ENCODE measurements around the gene CARD19.
A peak's percentile ranks its signal among the peaks of the same experiment; 100 is the strongest.

The CARD19 gene

DNA sequence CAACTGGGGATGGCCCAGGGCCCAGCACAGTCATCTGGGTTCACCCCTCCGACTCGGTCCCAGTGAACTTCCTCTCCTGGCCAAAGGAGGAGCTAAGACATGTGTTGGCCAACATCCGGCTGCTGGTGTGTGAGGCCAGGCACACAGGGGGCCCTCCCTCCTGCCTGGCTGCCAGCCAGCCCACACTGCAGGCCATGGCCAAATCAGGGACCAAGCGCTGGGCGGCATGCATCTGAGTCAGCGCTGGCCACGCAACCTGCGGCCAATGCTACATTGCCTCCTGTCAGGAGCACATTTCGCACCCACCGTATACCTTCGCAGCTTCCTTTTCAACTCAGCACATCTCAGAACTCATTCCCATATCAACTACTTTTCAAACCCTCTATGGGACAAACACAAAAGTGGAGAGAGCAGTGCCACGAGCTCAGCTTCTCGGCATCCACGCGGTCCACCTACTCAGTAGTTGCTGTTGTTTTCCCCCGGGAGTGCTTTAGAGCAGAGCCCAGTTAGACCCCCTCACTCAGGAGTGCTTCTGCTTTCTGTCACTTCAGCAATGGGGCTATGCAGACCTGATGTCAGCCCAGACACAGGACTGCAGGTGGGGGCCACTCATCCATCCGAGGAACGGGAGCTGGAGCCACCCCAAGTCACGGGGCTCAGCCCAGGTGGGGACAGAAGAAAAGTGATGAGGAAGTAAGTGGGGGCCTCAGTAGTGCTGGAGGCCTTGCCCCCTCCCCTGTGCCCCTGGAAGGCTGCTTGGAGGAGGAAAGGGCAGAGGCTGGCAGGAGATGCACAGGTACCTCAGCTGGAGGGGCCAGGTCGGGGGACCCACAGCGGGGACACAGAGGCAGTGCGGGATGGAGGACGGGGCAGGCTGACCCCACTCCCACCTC is 24.2 kb downstream of the CARD19 start:
- no peak overlapping the region for H3K4me3 ChIP-seq (ENCODE audit: insufficient read depth, low read depth, low read length, poor library complexity, severe bottlenecking)
- no peaks in the 10 kb centered on the region for H3K27me3 ChIP-seq (replicated peaks; ENCODE audit: control insufficient read depth, insufficient read depth, low read length, poor library complexity, severe bottlenecking)
- peaks cover 19% of the 10 kb centered on the region for H3K36me3 ChIP-seq (ENCODE audit: control insufficient read depth, insufficient read depth, low read length)
- H3K4me1 ChIP-seq (ENCODE audit: control insufficient read depth, insufficient read depth, low read length, poor library complexity, severe bottlenecking), result peaks cover 12% of the 10 kb centered on the region
- no peak for DNase-seq
- H3K9me3 ChIP-seq (ENCODE audit: control insufficient read depth, low read length), result no peaks in the 10 kb centered on the region
- H3K27ac ChIP-seq (ENCODE audit: insufficient read depth, low read length, poor library complexity, severe bottlenecking), result peak overlapping the region; percentile 32

GRCh38 chr9:93120846-93121315 is 24.9 kb downstream of the CARD19 start:
- peaks cover 12% of the 10 kb centered on the region for H3K4me1 ChIP-seq (ENCODE audit: control insufficient read depth, insufficient read depth, low read length, poor library complexity, severe bottlenecking)
- peaks cover 25% of the 10 kb centered on the region for H3K36me3 ChIP-seq (ENCODE audit: control insufficient read depth, insufficient read depth, low read length)
- no peak for DNase-seq
- H3K9me3 ChIP-seq (ENCODE audit: control insufficient read depth, low read length), result no peaks in the 10 kb centered on the region
- no peaks in the 10 kb centered on the region for H3K27me3 ChIP-seq (replicated peaks; ENCODE audit: control insufficient read depth, insufficient read depth, low read length, poor library complexity, severe bottlenecking)
- H3K4me3 ChIP-seq (ENCODE audit: insufficient read depth, low read depth, low read length, poor library complexity, severe bottlenecking), result no peak overlapping the region
- H3K27ac ChIP-seq (ENCODE audit: insufficient read depth, low read length, poor library complexity, severe bottlenecking), result no peak overlapping the region

GRCh38 chr9:93121316-93122241 is 25.6 kb downstream of the CARD19 start:
- DNase-seq, result no peak
- Histone ChIP-seq H3K4me3 (ENCODE audit: insufficient read depth, low read depth, low read length, poor library complexity, severe bottlenecking) (no peak overlapping the region), H3K4me1 (ENCODE audit: control insufficient read depth, insufficient read depth, low read length, poor library complexity, severe bottlenecking) (peaks cover 18% of the 10 kb centered on the region), H3K36me3 (ENCODE audit: control insufficient read depth, insufficient read depth, low read length) (peaks cover 25% of the 10 kb centered on the region), H3K9me3 (ENCODE audit: control insufficient read depth, low read length) (no peaks in the 10 kb centered on the region), H3K27ac (ENCODE audit: insufficient read depth, low read length, poor library complexity, severe bottlenecking) (no peak overlapping the region), H3K27me3 (replicated peaks; ENCODE audit: control insufficient read depth, insufficient read depth, low read length, poor library complexity, severe bottlenecking) (no peaks in the 10 kb centered on the region)

DNA sequence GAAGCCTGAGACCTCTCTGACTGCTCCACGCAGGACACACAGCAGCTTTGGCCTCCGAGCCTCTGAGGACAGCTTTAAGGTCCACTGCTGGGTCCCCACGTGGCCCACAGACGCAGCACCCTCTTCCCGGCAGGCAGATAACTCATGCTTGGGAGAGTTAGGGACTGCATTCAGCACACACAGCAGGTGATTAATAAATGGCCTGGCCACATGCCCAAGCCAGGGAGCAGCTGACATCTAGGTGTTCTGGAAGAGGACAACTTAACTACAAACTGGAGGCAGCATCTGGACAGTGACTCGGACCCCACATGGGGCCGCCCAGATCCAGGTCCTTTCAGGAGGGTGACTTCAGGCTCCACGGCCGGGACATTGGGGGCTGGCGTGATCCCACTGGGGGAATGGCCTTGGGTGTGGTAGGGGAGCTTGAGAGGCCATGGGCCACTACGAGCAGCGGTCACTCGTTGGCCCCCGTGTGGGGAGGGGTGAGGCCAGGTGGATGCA is 26.8 kb downstream of the CARD19 start:
- Histone ChIP-seq H3K4me3 (ENCODE audit: insufficient read depth, low read depth, low read length, poor library complexity, severe bottlenecking) (no peak overlapping the region), H3K36me3 (ENCODE audit: control insufficient read depth, insufficient read depth, low read length) (peaks cover 25% of the 10 kb centered on the region), H3K27me3 (replicated peaks; ENCODE audit: control insufficient read depth, insufficient read depth, low read length, poor library complexity, severe bottlenecking) (no peaks in the 10 kb centered on the region), H3K27ac (ENCODE audit: insufficient read depth, low read length, poor library complexity, severe bottlenecking) (no peak overlapping the region), H3K9me3 (ENCODE audit: control insufficient read depth, low read length) (no peaks in the 10 kb centered on the region), H3K4me1 (ENCODE audit: control insufficient read depth, insufficient read depth, low read length, poor library complexity, severe bottlenecking) (peaks cover 29% of the 10 kb centered on the region)
- DNase-seq, result no peak

DNA sequence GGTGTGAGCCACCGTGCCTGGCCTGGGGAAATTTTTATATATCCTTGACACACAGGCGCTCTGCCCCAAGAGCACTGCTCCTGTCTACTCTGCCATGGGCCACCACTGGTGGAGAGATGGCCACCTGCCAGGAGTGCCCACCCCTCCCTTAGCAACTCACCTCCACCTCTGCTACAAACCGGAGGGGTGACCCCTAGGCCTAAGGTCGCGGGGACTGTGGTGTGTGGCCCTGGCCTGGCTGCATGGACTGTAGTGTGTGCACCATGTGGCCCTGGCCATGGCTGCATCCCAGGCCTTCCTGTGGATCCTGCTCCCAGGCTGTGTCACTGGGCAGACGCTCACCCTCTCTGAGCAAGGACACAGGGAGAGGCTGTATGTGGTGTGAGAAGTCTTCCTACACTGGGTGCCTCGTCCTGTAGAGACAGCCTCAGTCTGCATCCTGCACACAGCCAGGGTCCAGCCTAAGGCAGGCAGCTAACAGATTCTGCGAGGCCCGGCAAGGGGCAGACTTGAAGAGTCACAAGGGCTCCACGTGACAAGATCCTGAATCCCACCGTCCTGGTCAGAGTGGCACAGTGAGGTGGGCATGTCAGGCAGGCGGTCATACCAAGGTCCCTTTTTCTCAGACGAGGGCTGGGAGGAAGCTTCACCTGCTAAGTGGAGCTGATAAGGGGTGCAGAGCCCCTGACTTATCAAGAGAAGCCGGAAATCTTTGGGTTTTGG is 27.7 kb downstream of the CARD19 start:
- H3K9me3 ChIP-seq (ENCODE audit: control insufficient read depth, low read length), result no peaks in the 10 kb centered on the region
- H3K36me3 ChIP-seq (ENCODE audit: control insufficient read depth, insufficient read depth, low read length), result peaks cover 25% of the 10 kb centered on the region
- no peaks in the 10 kb centered on the region for H3K27me3 ChIP-seq (replicated peaks; ENCODE audit: control insufficient read depth, insufficient read depth, low read length, poor library complexity, severe bottlenecking)
- H3K27ac ChIP-seq (ENCODE audit: insufficient read depth, low read length, poor library complexity, severe bottlenecking), result no peak overlapping the region
- DNase-seq, result no peak
- H3K4me1 ChIP-seq (ENCODE audit: control insufficient read depth, insufficient read depth, low read length, poor library complexity, severe bottlenecking), result peaks cover 29% of the 10 kb centered on the region
- no peak overlapping the region for H3K4me3 ChIP-seq (ENCODE audit: insufficient read depth, low read depth, low read length, poor library complexity, severe bottlenecking)

DNA sequence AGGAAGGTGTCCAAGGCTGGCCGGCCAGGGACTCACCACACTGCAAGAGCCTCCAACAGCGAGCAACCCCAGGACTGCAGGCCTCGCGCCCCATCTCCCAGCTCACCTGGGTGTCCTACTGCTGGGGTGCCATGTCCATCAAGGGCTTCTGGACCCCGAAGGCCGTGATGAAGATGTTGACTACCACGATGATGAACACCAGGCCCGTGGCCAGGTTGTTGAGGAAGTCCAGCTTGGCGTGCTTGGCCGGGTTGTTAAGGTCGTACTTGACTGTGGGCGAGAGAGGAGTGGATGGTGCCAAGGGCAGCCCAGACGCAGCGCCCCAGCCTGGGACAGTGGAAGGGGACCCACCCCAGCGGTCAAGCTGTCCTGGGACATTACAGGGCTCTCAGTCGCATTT is 28.8 kb downstream of the CARD19 start:
- no peaks in the 10 kb centered on the region for H3K9me3 ChIP-seq (ENCODE audit: control insufficient read depth, low read length)
- peak overlapping the region; percentile 12 for H3K27ac ChIP-seq (ENCODE audit: insufficient read depth, low read length, poor library complexity, severe bottlenecking)
- H3K4me3 ChIP-seq (ENCODE audit: insufficient read depth, low read depth, low read length, poor library complexity, severe bottlenecking), result no peak overlapping the region
- no peaks in the 10 kb centered on the region for H3K27me3 ChIP-seq (replicated peaks; ENCODE audit: control insufficient read depth, insufficient read depth, low read length, poor library complexity, severe bottlenecking)
- peaks cover 21% of the 10 kb centered on the region for H3K4me1 ChIP-seq (ENCODE audit: control insufficient read depth, insufficient read depth, low read length, poor library complexity, severe bottlenecking)
- DNase-seq, result no peak
- H3K36me3 ChIP-seq (ENCODE audit: control insufficient read depth, insufficient read depth, low read length), result peaks cover 25% of the 10 kb centered on the region

DNA sequence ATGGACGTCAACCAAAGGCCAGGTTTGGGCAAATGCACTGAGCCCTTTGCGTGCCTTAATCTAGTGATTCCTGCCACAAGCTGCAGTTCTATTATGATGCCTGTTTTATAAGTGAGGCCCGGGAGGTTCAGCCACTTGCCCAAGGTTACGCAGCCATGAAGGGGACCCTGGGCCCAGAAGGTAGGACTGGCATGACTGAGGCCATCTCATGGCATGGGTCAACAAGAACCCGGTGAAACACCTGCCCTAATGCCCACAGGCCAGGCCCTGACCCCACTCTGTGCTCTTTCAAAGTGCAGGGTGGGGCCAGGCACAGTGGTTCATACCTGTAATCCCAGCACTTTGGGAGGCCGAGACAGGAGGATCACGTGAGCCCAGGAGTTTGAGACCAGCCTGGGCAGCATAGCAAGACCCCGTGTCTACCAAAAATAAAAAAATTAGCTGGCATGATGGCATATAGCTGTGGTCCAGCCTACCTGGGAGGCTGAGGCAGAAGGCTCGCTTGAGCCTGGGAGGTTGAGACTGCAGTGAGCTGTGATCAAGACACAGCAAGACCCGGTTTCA is 29.4 kb downstream of the CARD19 start:
- Histone ChIP-seq H3K36me3 (ENCODE audit: control insufficient read depth, insufficient read depth, low read length) (peaks cover 25% of the 10 kb centered on the region), H3K4me3 (ENCODE audit: insufficient read depth, low read depth, low read length, poor library complexity, severe bottlenecking) (no peak overlapping the region), H3K9me3 (ENCODE audit: control insufficient read depth, low read length) (no peaks in the 10 kb centered on the region), H3K27me3 (replicated peaks; ENCODE audit: control insufficient read depth, insufficient read depth, low read length, poor library complexity, severe bottlenecking) (no peaks in the 10 kb centered on the region), H3K4me1 (ENCODE audit: control insufficient read depth, insufficient read depth, low read length, poor library complexity, severe bottlenecking) (peaks cover 17% of the 10 kb centered on the region), H3K27ac (ENCODE audit: insufficient read depth, low read length, poor library complexity, severe bottlenecking) (peak overlapping the region; percentile 15)
- no peak for DNase-seq

- H3K4me3 ChIP-seq (ENCODE audit: insufficient read depth, low read depth, low read length, poor library complexity, severe bottlenecking), result no peak overlapping the region
- no peaks in the 10 kb centered on the region for H3K27me3 ChIP-seq (replicated peaks; ENCODE audit: control insufficient read depth, insufficient read depth, low read length, poor library complexity, severe bottlenecking)
- H3K4me1 ChIP-seq (ENCODE audit: control insufficient read depth, insufficient read depth, low read length, poor library complexity, severe bottlenecking), result peaks cover 19% of the 10 kb centered on the region
- peaks cover 21% of the 10 kb centered on the region for H3K36me3 ChIP-seq (ENCODE audit: control insufficient read depth, insufficient read depth, low read length)
- no peak for DNase-seq
- no peaks in the 10 kb centered on the region for H3K9me3 ChIP-seq (ENCODE audit: control insufficient read depth, low read length)
- H3K27ac ChIP-seq (ENCODE audit: insufficient read depth, low read length, poor library complexity, severe bottlenecking), result peak overlapping the region; percentile 15
Measured at GRCh38 chr9:93126151-93126781, 30.2 kb downstream of the CARD19 start.

DNA sequence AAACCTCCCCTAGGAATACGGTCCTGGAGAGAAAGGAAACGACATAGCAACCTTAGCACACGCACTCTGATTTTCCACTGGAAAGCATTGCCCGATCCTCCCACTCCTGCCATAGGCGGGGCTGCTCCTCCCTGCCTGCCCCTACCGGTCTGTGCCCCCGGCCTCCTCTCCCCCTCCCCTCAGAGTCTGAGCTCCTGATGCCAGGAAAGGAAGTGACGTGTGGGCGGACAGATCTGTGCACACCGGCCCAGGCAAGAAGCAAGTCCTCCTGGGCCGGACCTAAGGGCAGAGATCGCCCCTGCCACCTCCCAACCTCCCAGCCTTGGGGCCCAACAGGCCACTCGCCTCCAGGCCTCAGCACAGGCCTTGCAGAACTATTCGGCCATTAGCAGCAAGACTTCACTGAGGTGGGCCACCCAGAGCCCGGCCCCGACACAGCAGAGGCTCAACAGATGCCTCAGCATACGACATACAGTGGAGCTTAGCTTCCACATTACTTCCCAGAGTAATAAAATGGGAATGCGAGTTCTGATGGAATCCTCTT is 30.9 kb downstream of the CARD19 start:
- Histone ChIP-seq H3K27me3 (replicated peaks; ENCODE audit: control insufficient read depth, insufficient read depth, low read length, poor library complexity, severe bottlenecking) (no peaks in the 10 kb centered on the region), H3K4me1 (ENCODE audit: control insufficient read depth, insufficient read depth, low read length, poor library complexity, severe bottlenecking) (peaks cover 25% of the 10 kb centered on the region), H3K27ac (ENCODE audit: insufficient read depth, low read length, poor library complexity, severe bottlenecking) (peak overlapping the region; percentile 42), H3K36me3 (ENCODE audit: control insufficient read depth, insufficient read depth, low read length) (peaks cover 16% of the 10 kb centered on the region), H3K4me3 (ENCODE audit: insufficient read depth, low read depth, low read length, poor library complexity, severe bottlenecking) (no peak overlapping the region), H3K9me3 (ENCODE audit: control insufficient read depth, low read length) (no peaks in the 10 kb centered on the region)
- DNase-seq, result no peak

Data from effector memory CD4-positive, alpha-beta T cell (primary cell).